Measurements from ENCODE around the gene C1orf35. TPM values are rescaled to one million over a fixed set of nuclear protein-coding genes. Genes with fewer than 3 reads are reported as not detected.

The C1orf35 gene
- total and polyA plus RNA-seq, 9 of the 15 experiments (the other 6 are each of a cell fraction or from before 2014, with no cell fraction given) = 3.2 to 48.7 (median 12.5) TPM

DNA sequence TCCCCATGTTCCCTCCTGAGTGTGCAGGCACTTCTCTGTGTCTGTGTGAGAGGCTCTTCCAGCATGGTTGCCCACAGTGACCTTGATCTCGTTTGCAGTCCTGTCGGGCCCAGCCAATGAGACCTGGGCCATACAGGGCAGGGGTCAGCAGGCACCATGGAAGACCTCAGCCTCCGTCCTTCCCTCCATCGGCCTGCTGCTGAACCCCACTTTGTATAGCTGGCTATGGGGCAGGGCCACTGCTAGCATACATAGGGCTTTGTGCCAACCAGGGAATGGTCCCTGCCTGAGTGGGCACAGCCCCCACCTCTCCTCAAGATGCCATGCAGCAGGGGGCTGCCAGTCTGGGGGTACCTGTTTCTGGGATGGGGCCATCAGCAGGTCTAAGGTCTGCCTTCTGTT is 3.8 kb downstream of the C1orf35 start:
- Histone ChIP-seq H3K9me1 (ENCODE audit: control insufficient read depth, insufficient read depth, low read length) (peaks cover 3% of the 10 kb centered on the region), H3K4me3 (no peak overlapping the region), H3K9me3 (replicated peaks; ENCODE audit: control insufficient read depth, insufficient read depth, low read depth, low read length) (peaks cover 5% of the 10 kb centered on the region; the same call in 1 of the 2 replicates), H3K27ac (ENCODE audit: extremely low read depth, low read depth, low read length) (no peak overlapping the region), H3K9ac (ENCODE audit: insufficient read depth in 1 of 2, low read depth in 2 of 2, low read length in 2 of 2) (peak overlapping the region in 1 of 2 experiments; percentile 18; a peak in 1 of 4 replicates), H2AFZ (ENCODE audit: low read depth, low read length) (no peak overlapping the region), H4K20me1 (replicated peaks; ENCODE audit: control insufficient read depth, insufficient read depth, low read length) (peaks cover 53% of the 10 kb centered on the region), H3K4me2 (ENCODE audit: insufficient read depth, low read length) (no peak overlapping the region), H3K4me1 (replicated peaks in 1 of 2; ENCODE audit: control insufficient read depth in 2 of 2, insufficient read depth in 2 of 2, low read length in 2 of 2) (peaks cover 15 to 54% of the 10 kb centered on the region in 2 experiments), H3K36me3 (ENCODE audit: control insufficient read depth, insufficient read depth, low read length) (peaks cover 71% of the 10 kb centered on the region), H3K79me2 (ENCODE audit: control insufficient read depth, insufficient read depth, low read length) (peaks cover 74% of the 10 kb centered on the region), H3K27me3 (ENCODE audit: control insufficient read depth in 2 of 2, insufficient read depth in 2 of 2, low read length in 2 of 2) (no peaks in the 10 kb centered on the region)
- ATAC-seq (no peak), FAIRE-seq (no peak), DNase-seq (ENCODE audit: extremely low read depth in 1 of 4, low spot score in 3 of 4) (peak in 2 of 4 experiments; percentile 8 to 23)
- no TSS peak for BruUV-seq (replicated peaks)
- in situ Hi-C loops (cut with MboI) (no loop called here), intact Hi-C loops (cut with micrococcal nuclease) (no loop called here)
- POLR2A ChIA-PET = interaction anchor here (0.6 to 6.0 kb wide), 14 partner anchors 9 to 1213 kb away, joined by 3 to 92 read pairs (median 3); partner anchors contain the start of genes ARF1 and MRPL55
- 70% methylated on average over 4 of the region's 4 CpGs for WGBS (ENCODE audit: insufficient coverage, low coverage, missing lambda C conversion rate)
- CTCF ChIA-PET (ENCODE audit: low intra/inter-chr PET ratio) = no interaction called here
- TF ChIP-seq, protein P1, sequence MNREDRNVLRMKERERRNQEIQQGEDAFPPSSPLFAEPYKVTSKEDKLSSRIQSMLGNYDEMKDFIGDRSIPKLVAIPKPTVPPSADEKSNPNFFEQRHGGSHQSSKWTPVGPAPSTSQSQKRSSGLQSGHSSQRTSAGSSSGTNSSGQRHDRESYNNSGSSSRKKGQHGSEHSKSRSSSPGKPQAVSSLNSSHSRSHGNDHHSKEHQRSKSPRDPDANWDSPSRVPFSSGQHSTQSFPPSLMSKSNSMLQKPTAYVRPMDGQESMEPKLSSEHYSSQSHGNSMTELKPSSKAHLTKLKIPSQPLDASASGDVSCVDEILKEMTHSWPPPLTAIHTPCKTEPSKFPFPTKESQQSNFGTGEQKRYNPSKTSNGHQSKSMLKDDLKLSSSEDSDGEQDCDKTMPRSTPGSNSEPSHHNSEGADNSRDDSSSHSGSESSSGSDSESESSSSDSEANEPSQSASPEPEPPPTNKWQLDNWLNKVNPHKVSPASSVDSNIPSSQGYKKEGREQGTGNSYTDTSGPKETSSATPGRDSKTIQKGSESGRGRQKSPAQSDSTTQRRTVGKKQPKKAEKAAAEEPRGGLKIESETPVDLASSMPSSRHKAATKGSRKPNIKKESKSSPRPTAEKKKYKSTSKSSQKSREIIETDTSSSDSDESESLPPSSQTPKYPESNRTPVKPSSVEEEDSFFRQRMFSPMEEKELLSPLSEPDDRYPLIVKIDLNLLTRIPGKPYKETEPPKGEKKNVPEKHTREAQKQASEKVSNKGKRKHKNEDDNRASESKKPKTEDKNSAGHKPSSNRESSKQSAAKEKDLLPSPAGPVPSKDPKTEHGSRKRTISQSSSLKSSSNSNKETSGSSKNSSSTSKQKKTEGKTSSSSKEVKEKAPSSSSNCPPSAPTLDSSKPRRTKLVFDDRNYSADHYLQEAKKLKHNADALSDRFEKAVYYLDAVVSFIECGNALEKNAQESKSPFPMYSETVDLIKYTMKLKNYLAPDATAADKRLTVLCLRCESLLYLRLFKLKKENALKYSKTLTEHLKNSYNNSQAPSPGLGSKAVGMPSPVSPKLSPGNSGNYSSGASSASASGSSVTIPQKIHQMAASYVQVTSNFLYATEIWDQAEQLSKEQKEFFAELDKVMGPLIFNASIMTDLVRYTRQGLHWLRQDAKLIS (CRISPR knock-in tag; IDR thresholded peaks at IDR 0.05) = 0 out of 2 replicates have a peak, but pooled peaks have one; percentile 34
- TF ChIP-seq DMBX1 (CRISPR knock-in tag; IDR thresholded peaks at IDR 0.05; ENCODE audit: borderline replicate concordance) = no peak
- TF ChIP-seq HOXB6 (CRISPR knock-in tag; IDR thresholded peaks at IDR 0.05; ENCODE audit: borderline replicate concordance) = no peak
- TF ChIP-seq RNF2 (IDR thresholded peaks at IDR 0.05) = no peak
- no peak for TF ChIP-seq ADNP (tag; IDR thresholded peaks at IDR 0.05)
- TF ChIP-seq HIVEP1 (CRISPR knock-in tag; IDR thresholded peaks at IDR 0.05) = no peak
- TF ChIP-seq RFX7 (CRISPR knock-in tag; IDR thresholded peaks at IDR 0.05) = 0 out of 2 replicates have a peak, but pooled peaks have one; percentile 6
- TF ChIP-seq ZFPM2 (CRISPR knock-in tag; IDR thresholded peaks at IDR 0.05) = 0 out of 2 replicates have a peak, but pooled peaks have one; percentile 59
- TF ChIP-seq ZBTB8A (IDR thresholded peaks at IDR 0.05; ENCODE audit: partially characterized antibody) = no peak
- no peak for TF ChIP-seq SREBF2 (CRISPR knock-in tag; IDR thresholded peaks at IDR 0.05)
- TF ChIP-seq POLR2AphosphoS5 (IDR thresholded peaks at IDR 0.05; ENCODE audit: control insufficient read depth, insufficient read depth, low read depth, low read length) = peak; percentile 48; the same call in 1 of the 2 replicates
- TF ChIP-seq, protein P2, sequence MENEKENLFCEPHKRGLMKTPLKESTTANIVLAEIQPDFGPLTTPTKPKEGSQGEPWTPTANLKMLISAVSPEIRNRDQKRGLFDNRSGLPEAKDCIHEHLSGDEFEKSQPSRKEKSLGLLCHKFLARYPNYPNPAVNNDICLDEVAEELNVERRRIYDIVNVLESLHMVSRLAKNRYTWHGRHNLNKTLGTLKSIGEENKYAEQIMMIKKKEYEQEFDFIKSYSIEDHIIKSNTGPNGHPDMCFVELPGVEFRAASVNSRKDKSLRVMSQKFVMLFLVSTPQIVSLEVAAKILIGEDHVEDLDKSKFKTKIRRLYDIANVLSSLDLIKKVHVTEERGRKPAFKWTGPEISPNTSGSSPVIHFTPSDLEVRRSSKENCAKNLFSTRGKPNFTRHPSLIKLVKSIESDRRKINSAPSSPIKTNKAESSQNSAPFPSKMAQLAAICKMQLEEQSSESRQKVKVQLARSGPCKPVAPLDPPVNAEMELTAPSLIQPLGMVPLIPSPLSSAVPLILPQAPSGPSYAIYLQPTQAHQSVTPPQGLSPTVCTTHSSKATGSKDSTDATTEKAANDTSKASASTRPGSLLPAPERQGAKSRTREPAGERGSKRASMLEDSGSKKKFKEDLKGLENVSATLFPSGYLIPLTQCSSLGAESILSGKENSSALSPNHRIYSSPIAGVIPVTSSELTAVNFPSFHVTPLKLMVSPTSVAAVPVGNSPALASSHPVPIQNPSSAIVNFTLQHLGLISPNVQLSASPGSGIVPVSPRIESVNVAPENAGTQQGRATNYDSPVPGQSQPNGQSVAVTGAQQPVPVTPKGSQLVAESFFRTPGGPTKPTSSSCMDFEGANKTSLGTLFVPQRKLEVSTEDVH (IDR thresholded peaks at IDR 0.05; ENCODE audit: low read depth, partially characterized antibody) = peak; percentile 43
- no peak for TF ChIP-seq TFAM (CRISPR knock-in tag; conservative IDR thresholded peaks at IDR 0.05)
- TF ChIP-seq RBM22 (IDR thresholded peaks at IDR 0.05; ENCODE audit: low read depth, low read length, poor library complexity, severe bottlenecking) = peak; percentile 32
- TF ChIP-seq, protein P3, sequence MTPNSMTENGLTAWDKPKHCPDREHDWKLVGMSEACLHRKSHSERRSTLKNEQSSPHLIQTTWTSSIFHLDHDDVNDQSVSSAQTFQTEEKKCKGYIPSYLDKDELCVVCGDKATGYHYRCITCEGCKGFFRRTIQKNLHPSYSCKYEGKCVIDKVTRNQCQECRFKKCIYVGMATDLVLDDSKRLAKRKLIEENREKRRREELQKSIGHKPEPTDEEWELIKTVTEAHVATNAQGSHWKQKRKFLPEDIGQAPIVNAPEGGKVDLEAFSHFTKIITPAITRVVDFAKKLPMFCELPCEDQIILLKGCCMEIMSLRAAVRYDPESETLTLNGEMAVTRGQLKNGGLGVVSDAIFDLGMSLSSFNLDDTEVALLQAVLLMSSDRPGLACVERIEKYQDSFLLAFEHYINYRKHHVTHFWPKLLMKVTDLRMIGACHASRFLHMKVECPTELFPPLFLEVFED (CRISPR knock-in tag; conservative IDR thresholded peaks at IDR 0.05) = no peak
- TF ChIP-seq CBFB (CRISPR knock-in tag; IDR thresholded peaks at IDR 0.05) = no peak
